B cell (primary cell): ENCODE data around the gene WTIP. TPM values are rescaled to one million over a fixed set of nuclear protein-coding genes. Genes with fewer than 3 reads are reported as not detected.

ENCODE experiments used
- ATAC-seq: fragments of 200-7000 bp; cut with Tn5 transposase; one replicate; pipeline ENCODE4 v1.10.0; 2021; ENCODE audit warnings: low read depth, mild to moderate bottlenecking, moderate number of reproducible peaks, moderate library complexity
- CTCF ChIA-PET: fragments of 350-600 bp; sonication (Branson Sonifier 250); formaldehyde crosslinking; loops from one replicate; lab custom pipeline; 2021; ENCODE audit warnings: antibody characterized with exemption, inconsistent platforms; lab: Charles Lee
- POLR2A ChIA-PET: fragments of 350-600 bp; sonication (Branson Sonifier 250); formaldehyde crosslinking; loops from one replicate; lab custom pipeline; 2021; ENCODE audit warnings: antibody characterized with exemption; lab: Charles Lee
- DNase-seq: peaks from one replicate; pipeline ENCODE4 v3.0.0; 2013
- H2AFZ ChIP-seq: 2 replicates; pipeline ENCODE4 v1.6.1; 2012; ENCODE audit warnings: mild to moderate bottlenecking, low read depth, low read length; ENCODE audit not compliant: insufficient read depth, poor library complexity, severe bottlenecking
- H3K27ac ChIP-seq, 2 donors: 1 replicate in 1 of 2; 2 replicates in 1 of 2; pipeline ENCODE4 v1.5.1; 2012 to 2013; ENCODE audit warnings: low read length in 2 of 2, mild to moderate bottlenecking in 2 of 2, moderate library complexity in 1 of 2
- H3K27me3 ChIP-seq, 4 experiments: fragments of 200-600 bp in 1 of 4; sonication (generic) in 1 of 4; replicated peaks in 1 of 4; 1 replicate in 2 of 4; 2 replicates in 2 of 4; pipeline versions ENCODE4 v1.6.1 to v1.7.0; 2013 to 2016; ENCODE audit warnings: low read length in 3 of 4, mild to moderate bottlenecking in 2 of 4, mixed read lengths in 1 of 4, moderate library complexity in 1 of 4; ENCODE audit not compliant: insufficient read depth in 4 of 4, control insufficient read depth in 3 of 4; ENCODE audit errors: control extremely low read depth in 1 of 4
- H3K36me3 ChIP-seq, 2 experiments: replicated peaks in 1 of 2; 1 replicate in 1 of 2; 2 replicates in 1 of 2; pipeline versions ENCODE4 v1.6.1 to v1.7.1; 2013; ENCODE audit warnings: low read length in 1 of 2; ENCODE audit not compliant: insufficient read depth in 2 of 2, control insufficient read depth in 1 of 2; ENCODE audit errors: control extremely low read depth in 1 of 2, extremely low read depth in 1 of 2
- H3K4me1 ChIP-seq, 2 donors: fragments of 200-600 bp in 1 of 2; sonication (generic) in 1 of 2; 1 replicate in 1 of 2; 2 replicates in 1 of 2; pipeline versions ENCODE4 v1.5.1 to v1.6.1; 2013 to 2017; ENCODE audit warnings: low read length in 2 of 2; ENCODE audit not compliant: control insufficient read depth in 2 of 2, insufficient read depth in 2 of 2
- H3K4me2 ChIP-seq: replicated peaks from 2 replicates; pipeline ENCODE3; 2012; ENCODE audit warnings: mild to moderate bottlenecking, low read depth, low read length; ENCODE audit not compliant: poor library complexity, severe bottlenecking
- H3K4me3 ChIP-seq, 5 experiments: fragments of 200-600 bp in 1 of 5; sonication (generic) in 1 of 5; 1 replicate in 3 of 5; 2 replicates in 2 of 5; pipeline versions ENCODE4 v1.5.1 to v1.7.0; 2011 to 2016; ENCODE audit warnings: low read length in 4 of 5, mild to moderate bottlenecking in 4 of 5, low read depth in 2 of 5, control low read depth in 1 of 5, moderate library complexity in 1 of 5; ENCODE audit not compliant: insufficient read depth in 1 of 5; ENCODE audit errors: control extremely low read depth in 1 of 5, extremely low read depth in 1 of 5
- H3K79me2 ChIP-seq: fragments of 200-600 bp; sonication (generic); one replicate; pipeline ENCODE4 v1.6.0; 2016; ENCODE audit warnings: low read length; ENCODE audit not compliant: control insufficient read depth, insufficient read depth
- H3K9ac ChIP-seq: fragments of 200-600 bp; sonication (generic); 2 replicates; pipeline ENCODE4 v1.6.1; 2017; ENCODE audit warnings: mild to moderate bottlenecking, low read length, moderate library complexity
- H3K9me3 ChIP-seq, 3 donors: one replicate each; pipeline versions ENCODE4 v1.6.1 to v1.7.1; 2013; ENCODE audit warnings: low read length in 2 of 3; ENCODE audit not compliant: control insufficient read depth in 2 of 3, insufficient read depth in 1 of 3; ENCODE audit errors: control extremely low read depth in 1 of 3
- H4K20me1 ChIP-seq: 2 replicates; pipeline ENCODE4 v1.6.0; 2012; ENCODE audit warnings: mild to moderate bottlenecking, low read length; ENCODE audit not compliant: insufficient read depth, control insufficient read depth, poor library complexity, severe bottlenecking
- H3K27ac Mint-ChIP-seq: one replicate; pipeline ENCODE4 v1.8.0; 2021; ENCODE audit warnings: mixed read lengths
- H3K27me3 Mint-ChIP-seq: one replicate; pipeline ENCODE4 v1.8.0; 2021; ENCODE audit warnings: mixed read lengths
- H3K4me1 Mint-ChIP-seq: one replicate; pipeline ENCODE4 v1.8.0; 2021; ENCODE audit warnings: mixed read lengths
- H3K4me3 Mint-ChIP-seq: one replicate; pipeline ENCODE4 v1.8.0; 2021; ENCODE audit warnings: mixed read lengths
- H3K9me3 Mint-ChIP-seq: one replicate; pipeline ENCODE4 v1.8.0; 2022; ENCODE audit warnings: mixed read lengths; ENCODE audit not compliant: insufficient read depth
- CTCF ChIP-seq: fragments of 200-600 bp; IDR thresholded peaks from one replicate; pipeline ENCODE4 v1.8.0; 2022; ENCODE audit warnings: antibody characterized with exemption, mild to moderate bottlenecking
- EZH2 ChIP-seq: IDR thresholded peaks from 2 replicates; pipeline ENCODE4 v1.6.1; 2012; ENCODE audit warnings: borderline replicate concordance, low read depth, mild to moderate bottlenecking, moderate library complexity, low read length; ENCODE audit not compliant: insufficient read depth, poor library complexity, severe bottlenecking
- WGBS: methylation state at CpG from one replicate; pipeline ENCODE4 v1.1.5; 2013; ENCODE audit warnings: missing lambda C conversion rate; ENCODE audit not compliant: insufficient coverage; 5-methylcytosine and 5-hydroxymethylcytosine counted together
- intact Hi-C: fragments of 100-400 bp; cut with micrococcal nuclease; formaldehyde crosslinking; loops from one replicate; pipeline ENCODE4 v1.10.0; 2022
- polyA plus RNA-seq: library from polyadenylated mRNA; depleted of rRNA; stranded (reverse); fragments of >200 nt; gene quantifications from 2 replicates; pipeline ENCODE4 v1.2.3, GENCODE V29; 2012
- total RNA-seq, 2 donors: library from RNA; stranded (reverse); fragments of 120-200 nt in 1 of 2; gene quantifications; 1 replicate in 1 of 2; 2 replicates in 1 of 2; pipeline versions ENCODE4 v1.2.3 to v1.2.4, GENCODE V29; 2013 to 2022

The WTIP gene
- total and polyA plus RNA-seq, 2 donors (not counting 1 experiment from before 2014, with no cell fraction given), result 0.18 to 0.30 TPM

GRCh38 chr19:34502582-34503411 is 21.2 kb downstream of the WTIP start:
- no peak overlapping the region for H3K4me2 ChIP-seq
- H3K79me2 ChIP-seq, result no peaks in the 10 kb centered on the region
- intact Hi-C loops, result no loop called here
- Mint-ChIP-seq H3K27ac (no peak overlapping the region), H3K4me3 (no peak overlapping the region), H3K27me3 (peaks cover 17% of the 10 kb centered on the region), H3K9me3 (no peaks in the 10 kb centered on the region), H3K4me1 (peaks cover 10% of the 10 kb centered on the region)
- no peak for ATAC-seq
- H3K27ac ChIP-seq, result no peak overlapping the region
- no peaks in the 10 kb centered on the region for H3K36me3 ChIP-seq
- H3K27me3 ChIP-seq, result peaks cover 0 to 17% (median 4%) of the 10 kb centered on the region in 4 experiments
- ChIA-PET POLR2A (no interaction called here), CTCF (no interaction called here)
- H2AFZ ChIP-seq, result no peak overlapping the region
- H3K9me3 ChIP-seq, result peaks cover 0 to 2% (median 0%) of the 10 kb centered on the region in 3 donors
- no peaks in the 10 kb centered on the region for H4K20me1 ChIP-seq
- H3K4me3 ChIP-seq, result no peak overlapping the region
- peaks cover 12 to 23% of the 10 kb centered on the region in 2 donors for H3K4me1 ChIP-seq
- no peak for DNase-seq
- WGBS, result 90% methylated on average over 15 of the region's 15 CpGs
- H3K9ac ChIP-seq, result no peak overlapping the region
- no peak for TF ChIP-seq CTCF
- no peak for TF ChIP-seq EZH2

GRCh38 chr19:34503531-34504272 is 22.1 kb downstream of the WTIP start:
- 93% methylated on average over 16 of the region's 16 CpGs for WGBS
- Mint-ChIP-seq H3K27ac (no peak overlapping the region), H3K4me1 (peaks cover 10% of the 10 kb centered on the region), H3K9me3 (no peaks in the 10 kb centered on the region), H3K4me3 (no peak overlapping the region), H3K27me3 (peaks cover 17% of the 10 kb centered on the region)
- H3K27ac ChIP-seq, result no peak overlapping the region
- H3K4me3 ChIP-seq, result no peak overlapping the region
- intact Hi-C loops, result no loop called here
- H4K20me1 ChIP-seq, result no peaks in the 10 kb centered on the region
- H3K9me3 ChIP-seq, result peaks cover 0 to 2% (median 0%) of the 10 kb centered on the region in 3 donors
- no peaks in the 10 kb centered on the region for H3K36me3 ChIP-seq
- ATAC-seq (no peak), DNase-seq (no peak)
- TF ChIP-seq EZH2, result no peak
- no peak for TF ChIP-seq CTCF
- H3K4me2 ChIP-seq, result no peak overlapping the region
- ChIA-PET CTCF (no interaction called here), POLR2A (no interaction called here)
- H3K27me3 ChIP-seq, result peaks cover 0 to 17% (median 4%) of the 10 kb centered on the region in 4 experiments
- no peak overlapping the region for H3K9ac ChIP-seq
- H3K4me1 ChIP-seq, result peaks cover 12 to 23% of the 10 kb centered on the region in 2 donors
- H2AFZ ChIP-seq, result no peak overlapping the region
- no peaks in the 10 kb centered on the region for H3K79me2 ChIP-seq
